Tongue (tissue), 3 donors: ENCODE results near the gene IGLL1. TPM values are rescaled to one million over a fixed set of nuclear protein-coding genes. Genes with fewer than 3 reads are reported as not detected.

Experiments used
- DNase-seq: peaks from one replicate; pipeline ENCODE4 v3.0.0-alpha.2; 2015
- small RNA-seq: library from RNA; depleted of rRNA; stranded (forward); fragments of <200 nt; gene quantifications from one replicate; pipeline ENCODE3, GENCODE V24; 2014; ENCODE audit warnings: low replicate concordance
- total RNA-seq: library from RNA; depleted of rRNA; stranded (reverse); fragments of >200 nt; gene quantifications from one replicate; pipeline ENCODE4 v1.2.3, GENCODE V29; 2014

Gene IGLL1
- total RNA-seq, 1 donor from 2014 or later = 1.5 TPM

- DNase-seq = no peak
Measured at GRCh38 chr22:23527971-23528740, 51.9 kb downstream of the IGLL1 start.

- no peak for DNase-seq
Measured at GRCh38 chr22:23526596-23527316, 53.3 kb downstream of the IGLL1 start.

- DNase-seq = no peak
Measured at GRCh38 chr22:23525510-23525909, 54.6 kb downstream of the IGLL1 start.

- DNase-seq = no peak
Measured at GRCh38 chr22:23524226-23524625, 55.9 kb downstream of the IGLL1 start.

GRCh38 chr22:23523713-23524112 is 56.4 kb downstream of the IGLL1 start:
- no peak for DNase-seq

Small RNA genes within 50 kb of the gene (small RNA-seq; reads per million reads assigned to genes)
- gene AP000346.3 = not detected

Other genes starting within 250 kb of the IGLL1 start
- 0.41 TPM for gene DRICH1, start 52.0 kb upstream of the IGLL1 start, total RNA-seq
- gene RGL4, start 110.7 kb upstream of the IGLL1 start, total RNA-seq = not detected
- gene ZNF70, start 170.8 kb upstream of the IGLL1 start, total RNA-seq = 4.6 TPM
- 1.7 TPM for gene VPREB3, start 174.1 kb upstream of the IGLL1 start, total RNA-seq
- not detected for gene C22orf15, start 182.7 kb upstream of the IGLL1 start, total RNA-seq
- gene CHCHD10, start 187.7 kb upstream of the IGLL1 start, total RNA-seq = 6.4 TPM
- 10.8 TPM for gene MMP11, start 192.6 kb upstream of the IGLL1 start, total RNA-seq
- 22.1 TPM for gene SMARCB1, start 206.7 kb upstream of the IGLL1 start, total RNA-seq